Renal pelvis (tissue), 4 donors: ENCODE data around the gene MYO5C. TPM values are rescaled to one million over a fixed set of nuclear protein-coding genes. Genes with fewer than 3 reads are reported as not detected.

Experiments
- DNase-seq: peaks from one replicate; pipeline ENCODE4 v3.0.0-alpha.2; 2013
- polyA plus RNA-seq, 3 donors: library from polyadenylated mRNA; unstranded; fragments of 120-200 nt; gene quantifications; one replicate each; pipeline ENCODE4 v1.2.1, GENCODE V29; 2013; ENCODE audit not compliant: insufficient read length in 3 of 3

Gene MYO5C
- polyA plus RNA-seq, 3 donors, result 18.9 to 31.9 (median 26.0) TPM

DNA sequence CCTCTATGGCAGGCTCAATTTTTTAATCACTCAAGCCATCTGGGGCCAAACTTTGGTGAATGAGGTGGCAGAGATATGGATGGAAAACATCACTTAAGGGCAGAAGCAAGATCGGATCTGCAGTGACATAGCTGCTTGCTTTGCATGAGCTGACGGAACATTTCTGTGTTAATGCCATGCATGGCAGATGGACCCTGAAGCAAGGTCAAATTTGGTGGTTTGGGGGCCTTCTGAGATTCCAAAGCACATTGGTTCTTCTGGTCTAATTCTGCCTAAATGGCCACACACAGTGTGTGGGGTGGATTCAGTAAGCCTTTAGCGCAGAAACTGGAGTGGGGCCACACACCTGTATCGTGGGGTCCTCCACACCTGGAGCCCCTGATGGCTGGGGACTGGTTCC is 144.7 kb downstream of the MYO5C start:
- DNase-seq, result no peak

DNA sequence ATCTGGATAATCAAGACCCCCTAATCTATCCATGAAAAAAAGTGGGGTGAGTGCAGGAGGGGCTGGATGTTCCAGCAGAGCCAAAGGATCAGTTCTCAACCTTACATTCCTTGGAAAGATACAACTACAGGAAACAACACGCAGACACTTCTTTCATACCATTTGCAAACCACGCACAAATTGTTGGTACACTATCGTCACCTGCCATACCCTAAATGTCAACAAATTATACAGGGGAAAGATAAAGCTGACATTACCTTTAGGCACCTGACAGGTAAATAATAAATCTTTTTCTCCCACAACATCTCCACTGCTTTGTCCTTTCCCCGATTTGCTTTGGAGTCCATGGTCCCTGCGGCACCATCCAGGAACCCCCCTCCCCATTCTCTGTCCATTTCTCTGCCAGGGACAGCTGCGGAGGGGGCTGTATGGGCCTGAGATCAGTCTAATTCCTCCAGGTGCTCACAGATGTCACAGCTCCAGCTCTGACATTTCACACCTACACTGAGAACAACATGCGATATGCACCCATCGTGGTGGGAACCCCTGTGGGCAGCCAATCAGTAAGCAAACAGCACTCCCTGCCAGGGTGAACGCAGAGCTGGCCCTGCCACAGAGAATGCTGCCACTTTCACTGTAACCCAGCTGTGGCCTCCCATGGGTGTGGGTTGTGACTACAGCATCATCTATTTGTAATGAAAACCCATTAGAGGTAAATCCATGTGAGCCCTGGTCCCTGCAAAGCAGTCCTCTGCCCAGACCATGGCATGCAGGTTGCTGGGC is 145.4 kb downstream of the MYO5C start:
- DNase-seq, result no peak

DNA sequence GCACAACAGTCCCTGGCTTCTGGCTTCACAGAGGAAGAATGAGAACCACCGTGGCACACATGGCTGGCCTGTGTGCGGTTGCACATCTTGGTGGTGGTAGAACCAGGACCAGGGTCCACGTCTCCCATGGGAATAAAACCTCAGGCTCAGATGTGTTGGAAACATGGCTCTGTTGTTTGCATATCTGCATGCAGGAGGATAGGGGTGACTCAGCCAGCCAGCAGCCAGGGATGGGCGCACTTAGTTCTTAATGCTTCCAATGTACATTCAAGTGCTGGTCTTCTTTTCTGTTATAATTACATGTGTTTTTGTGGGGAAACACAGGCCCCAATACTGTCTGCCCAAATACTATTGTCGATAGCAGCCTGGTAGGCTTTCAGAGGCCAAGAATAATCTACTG is 147.2 kb downstream of the MYO5C start:
- DNase-seq, result no peak

DNA sequence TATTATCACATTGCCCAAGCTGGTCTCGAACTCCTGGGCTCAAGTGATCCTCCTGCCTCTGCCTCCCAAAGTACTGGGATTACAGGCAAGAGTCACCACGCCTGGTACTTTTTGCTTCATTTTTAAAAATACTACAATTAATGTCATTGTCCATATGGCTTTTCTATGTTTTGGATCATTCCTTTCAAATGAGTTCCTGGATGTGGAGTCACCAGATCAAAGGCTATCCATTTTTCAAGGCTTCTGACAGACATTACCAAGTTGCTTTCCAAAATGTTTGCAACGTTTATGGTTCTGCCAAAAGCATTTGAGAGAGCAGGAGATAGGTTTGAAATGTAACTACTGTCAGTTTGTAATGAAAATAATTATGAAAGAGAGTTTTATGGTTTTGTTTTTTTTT is 148.8 kb downstream of the MYO5C start:
- DNase-seq, result no peak

DNA sequence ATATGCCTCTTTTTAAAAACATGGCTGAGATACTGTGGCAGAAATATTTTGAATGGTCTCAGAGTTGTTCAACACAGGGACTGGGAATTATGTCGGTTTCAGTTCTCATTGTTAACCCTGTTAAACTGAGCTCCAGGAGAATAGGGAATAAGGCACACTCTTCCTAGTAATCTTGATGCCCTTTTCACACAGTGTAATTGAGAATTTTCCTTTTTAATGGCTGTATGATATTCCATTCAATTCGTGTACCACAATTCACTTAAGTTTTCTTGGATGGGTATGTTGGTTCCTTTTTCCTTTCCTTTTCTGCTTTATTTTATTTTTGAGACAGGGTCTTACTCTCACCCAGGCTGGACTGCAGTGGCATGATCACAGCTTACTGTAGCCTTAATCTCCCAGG is 149.3 kb downstream of the MYO5C start:
- no peak for DNase-seq

DNA sequence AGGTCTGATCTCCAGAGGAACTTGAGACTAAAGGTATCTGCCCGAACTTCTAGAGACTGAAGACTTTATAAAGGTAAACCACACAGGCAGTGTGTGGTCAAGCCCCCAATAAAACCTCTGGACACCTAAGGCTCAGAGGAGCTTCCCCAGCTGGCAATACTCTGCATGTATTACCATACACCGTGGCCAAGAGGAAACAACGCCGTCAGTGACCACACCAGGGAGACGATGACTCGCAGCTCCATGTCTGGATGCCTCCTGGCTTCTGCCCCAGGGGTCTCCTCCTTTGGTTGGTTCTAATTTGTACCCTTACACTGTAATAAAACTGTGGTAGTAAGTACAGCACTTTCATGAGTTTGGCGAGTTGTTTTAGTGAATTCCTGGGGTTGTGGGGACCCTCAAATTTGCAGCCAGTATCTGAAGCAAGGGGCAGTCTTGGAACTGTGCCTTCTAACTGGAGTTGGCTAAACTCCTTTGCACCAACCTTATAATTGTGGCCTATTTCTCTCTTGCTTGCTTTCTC is 150.9 kb downstream of the MYO5C start:
- no peak for DNase-seq

DNA sequence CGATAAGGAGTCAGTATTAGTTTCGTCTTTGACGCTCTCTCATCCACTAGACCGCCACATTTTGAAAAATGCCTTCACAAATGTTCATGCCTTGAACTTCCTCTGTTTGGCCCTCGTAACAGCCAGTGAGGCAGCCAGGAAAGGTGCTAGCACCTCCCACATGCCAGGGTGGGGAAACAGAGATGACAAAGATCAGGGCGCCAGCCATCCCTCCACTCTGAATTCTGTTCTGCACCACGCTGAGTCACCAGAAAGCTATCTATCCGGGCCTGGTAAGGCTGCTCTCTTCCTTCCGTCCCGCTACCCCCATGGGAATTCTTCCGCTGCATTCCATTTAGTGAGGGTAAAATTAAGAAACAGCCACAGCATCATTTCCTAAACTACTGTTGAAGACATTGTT is 151.7 kb downstream of the MYO5C start:
- DNase-seq, result no peak

Other genes starting within 250 kb of the MYO5C start
- 1 to 10 TPM in 2 of 3 donors, under 1 TPM in 1; 0.87 to 1.4 (median 1.2) TPM for gene BCL2L10, start 183.0 kb downstream of the MYO5C start, polyA plus RNA-seq
- 10 to 100 TPM; 15.6 to 21.9 (median 17.0) TPM for gene GNB5, start 104.4 kb downstream of the MYO5C start, polyA plus RNA-seq
- 1 to 10 TPM; 7.3 to 9.5 (median 8.1) TPM for gene MYO5A, start 233.1 kb upstream of the MYO5C start, polyA plus RNA-seq